GM18498 (cell line): Measurements from ENCODE around the gene ADAMTSL2.

Experiments
- ATAC-seq: cut with Tn5 transposase; IDR thresholded peaks from one replicate; pipeline ENCODE4 v1.9.1; 2021; ENCODE audit warnings: mild to moderate bottlenecking, moderate library complexity; ENCODE audit not compliant: unreplicated experiment

ADAMTSL2 gene

GRCh38 chr9:133529874-133530273 is 4.6 kb upstream of the ADAMTSL2 start:
- no peak for ATAC-seq

- no peak for ATAC-seq
Observed at GRCh38 chr9:133531293-133531692, 3.2 kb upstream of the ADAMTSL2 start.

- ATAC-seq, result no peak
Observed at GRCh38 chr9:133532937-133533668, 1.4 kb upstream of the ADAMTSL2 start.

GRCh38 chr9:133533857-133534256 is 647 bp upstream of the ADAMTSL2 start:
- ATAC-seq, result no peak

GRCh38 chr9:133535306-133535877 is 888 bp downstream of the ADAMTSL2 start:
- ATAC-seq, result no peak

GRCh38 chr9:133536080-133536479 is 1.6 kb downstream of the ADAMTSL2 start:
- no peak for ATAC-seq

GRCh38 chr9:133536536-133536935 is 2.0 kb downstream of the ADAMTSL2 start:
- no peak for ATAC-seq

GRCh38 chr9:133537257-133537656 is 2.8 kb downstream of the ADAMTSL2 start:
- ATAC-seq, result no peak

- ATAC-seq, result no peak
Observed at GRCh38 chr9:133538176-133538575, 3.7 kb downstream of the ADAMTSL2 start.

- ATAC-seq, result no peak
Observed at GRCh38 chr9:133538851-133539833, 4.6 kb downstream of the ADAMTSL2 start.

GRCh38 chr9:133539991-133540697 is 5.6 kb downstream of the ADAMTSL2 start:
- no peak for ATAC-seq

GRCh38 chr9:133540698-133541025 is 6.2 kb downstream of the ADAMTSL2 start:
- no peak for ATAC-seq

GRCh38 chr9:133542002-133542401 is 7.5 kb downstream of the ADAMTSL2 start:
- ATAC-seq, result no peak

GRCh38 chr9:133543772-133544467 is 9.4 kb downstream of the ADAMTSL2 start:
- no peak for ATAC-seq

- ATAC-seq, result no peak
Observed at GRCh38 chr9:133545494-133546286, 11.2 kb downstream of the ADAMTSL2 start.

- no peak for ATAC-seq
Observed at GRCh38 chr9:133546287-133546680, 11.8 kb downstream of the ADAMTSL2 start.

GRCh38 chr9:133547116-133547515 is 12.6 kb downstream of the ADAMTSL2 start:
- ATAC-seq, result no peak

- no peak for ATAC-seq
Observed at GRCh38 chr9:133551446-133551845, 16.9 kb downstream of the ADAMTSL2 start.

GRCh38 chr9:133552236-133552635 is 17.7 kb downstream of the ADAMTSL2 start:
- no peak for ATAC-seq

GRCh38 chr9:133553123-133553522 is 18.6 kb downstream of the ADAMTSL2 start:
- ATAC-seq, result no peak
